Stimulated activated CD8-positive, alpha-beta memory T cell treated with anti-CD3 and anti-CD28 coated beads, Interleukin-12 subunit alpha, Interleukin-12 subunit beta, amount 100 ng/mL, for 24 hours (primary cell): Measurements from ENCODE around the gene ZKSCAN1.

ENCODE experiments used
- DNase-seq: peaks from one replicate; pipeline ENCODE4 v3.0.0-alpha.2; 2020; ENCODE audit errors: extremely low read depth

ZKSCAN1 gene

GRCh38 chr7:100080907-100081534, 65.6 kb downstream of the ZKSCAN1 start:
- no peak for DNase-seq

GRCh38 chr7:100081535-100082102, 66.2 kb downstream of the ZKSCAN1 start, which contains the start of gene ZNF3:
ZNF3 (minus strand) TSS chr7:100081723; CDS start chr7:100077357, 4,366 bp downstream.
- DNase-seq = peak; percentile 92

- DNase-seq = no peak
Observed at GRCh38 chr7:100082978-100083377, 67.6 kb downstream of the ZKSCAN1 start.

- no peak for DNase-seq
Observed at GRCh38 chr7:100085515-100085914, 70.1 kb downstream of the ZKSCAN1 start.

GRCh38 chr7:100087055-100087750, 71.8 kb downstream of the ZKSCAN1 start:
- DNase-seq = no peak

- no peak for DNase-seq
Observed at GRCh38 chr7:100088095-100088620, 72.8 kb downstream of the ZKSCAN1 start.

GRCh38 chr7:100088621-100089457, 73.4 kb downstream of the ZKSCAN1 start, which contains the start of gene COPS6:
COPS6 (plus strand) TSS chr7:100088969; CDS start chr7:100088991, 22 bp downstream.
- peak; percentile 63 for DNase-seq

- no peak for DNase-seq
Observed at GRCh38 chr7:100089458-100090196, 74.2 kb downstream of the ZKSCAN1 start.

GRCh38 chr7:100090527-100091410, 75.4 kb downstream of the ZKSCAN1 start:
- DNase-seq = no peak
